ENCODE results near the gene ARMC5. TPM values are rescaled to one million over a fixed set of nuclear protein-coding genes. Genes with fewer than 3 reads are reported as not detected.
A peak's percentile ranks its signal among the peaks of the same experiment; 100 is the strongest.

The ARMC5 gene
- total RNA-seq, 4 donors from 2014 or later: 6.6 to 11.6 (median 9.1) TPM

DNA sequence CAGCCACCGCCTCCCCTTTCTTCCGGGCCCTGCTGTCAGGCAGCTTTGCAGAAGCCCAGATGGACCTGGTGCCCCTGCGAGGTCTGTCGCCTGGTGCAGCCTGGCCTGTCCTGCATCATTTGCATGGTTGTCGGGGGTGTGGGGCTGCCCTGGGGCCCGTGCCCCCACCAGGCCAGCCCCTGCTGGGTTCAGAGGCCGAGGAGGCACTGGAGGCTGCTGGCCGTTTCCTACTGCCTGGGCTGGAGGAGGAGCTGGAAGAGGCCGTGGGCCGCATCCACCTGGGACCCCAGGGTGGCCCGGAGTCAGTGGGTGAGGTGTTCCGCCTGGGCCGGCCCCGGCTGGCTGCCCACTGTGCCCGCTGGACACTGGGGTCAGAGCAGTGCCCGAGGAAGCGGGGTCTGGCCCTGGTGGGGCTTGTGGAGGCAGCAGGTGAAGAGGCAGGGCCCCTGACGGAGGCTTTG lies 7.1 kb downstream of the ARMC5 start:
- peaks cover 0 to 12% (median 7%) of the 10 kb centered on the region in 4 donors for H3K4me1 ChIP-seq
- H3K9me3 ChIP-seq: no peaks in the 10 kb centered on the region
- no peak overlapping the region for H3K27ac ChIP-seq
- TF ChIP-seq CTCF (IDR thresholded peaks at IDR 0.05): no peak
- no peak overlapping the region for H3K4me3 ChIP-seq
- WGBS, 2 donors: 89 to 94% methylated on average over 7 to 16 of the region's 18 CpGs
- H3K36me3 ChIP-seq: peaks cover 0 to 58% (median 0%) of the 10 kb centered on the region in 3 donors
- no peaks in the 10 kb centered on the region for H3K27me3 ChIP-seq
- DNase-seq (ENCODE audit: low spot score in 2 of 2): no peak

DNA sequence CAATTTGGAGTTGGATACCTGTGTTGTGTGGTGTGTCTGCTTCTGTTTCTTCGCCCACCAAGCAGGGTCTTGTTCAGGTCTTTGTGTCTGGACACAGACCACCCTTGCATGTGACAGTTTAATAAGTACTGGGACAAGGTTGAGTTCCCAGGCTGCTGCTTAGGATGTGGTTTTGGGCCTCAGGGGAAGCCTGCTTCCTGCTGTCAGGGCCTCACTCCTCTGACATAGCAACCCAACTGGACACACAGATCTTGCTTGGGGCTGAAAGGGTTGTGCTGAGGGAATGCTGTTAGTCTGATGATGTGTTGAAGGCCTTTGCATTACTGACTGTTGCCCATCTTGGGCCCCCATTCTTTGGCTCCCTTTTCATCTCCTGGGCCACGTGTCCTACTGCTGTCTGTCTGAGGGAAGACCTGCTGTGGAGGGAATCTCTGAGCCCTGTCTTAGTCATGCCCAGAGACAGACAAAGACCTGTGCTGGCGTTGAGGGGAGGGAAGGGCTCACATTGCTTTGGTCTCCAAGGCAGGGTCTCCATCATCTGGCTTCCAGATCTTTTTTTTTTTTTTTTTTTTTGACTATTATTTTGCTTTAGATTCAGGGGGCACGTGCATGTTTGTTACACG lies 8.0 kb downstream of the ARMC5 start:
- Histone ChIP-seq H3K9me3 (no peaks in the 10 kb centered on the region), H3K27me3 (no peaks in the 10 kb centered on the region), H3K4me3 (no peak overlapping the region), H3K4me1 (peaks cover 0 to 17% (median 12%) of the 10 kb centered on the region in 4 donors), H3K27ac (no peak overlapping the region), H3K36me3 (peaks cover 0 to 52% (median 0%) of the 10 kb centered on the region in 3 donors)
- no peak for DNase-seq (ENCODE audit: low spot score in 2 of 2)
- WGBS, 2 donors: 79 to 86% methylated on average over 5 of the region's 5 CpGs
- TF ChIP-seq POLR2A (IDR thresholded peaks at IDR 0.05) (no peak), CTCF (IDR thresholded peaks at IDR 0.05) (no peak), EP300 (IDR thresholded peaks at IDR 0.05) (no peak)

GRCh38 chr16:31467858-31468257 lies 8.6 kb downstream of the ARMC5 start:
- H3K4me1 ChIP-seq: peaks cover 0 to 22% (median 12%) of the 10 kb centered on the region in 4 donors
- no peak overlapping the region for H3K27ac ChIP-seq
- TF ChIP-seq EP300 (IDR thresholded peaks at IDR 0.05) (no peak), CTCF (IDR thresholded peaks at IDR 0.05) (no peak), POLR2A (IDR thresholded peaks at IDR 0.05) (no peak)
- no peak for DNase-seq (ENCODE audit: low spot score in 2 of 2)
- H3K36me3 ChIP-seq: peaks cover 0 to 46% (median 0%) of the 10 kb centered on the region in 3 donors
- H3K27me3 ChIP-seq: no peaks in the 10 kb centered on the region
- no peak overlapping the region for H3K4me3 ChIP-seq
- no peaks in the 10 kb centered on the region for H3K9me3 ChIP-seq
- 95 to 96% methylated on average over 5 of the region's 5 CpGs for WGBS, 2 donors

DNA sequence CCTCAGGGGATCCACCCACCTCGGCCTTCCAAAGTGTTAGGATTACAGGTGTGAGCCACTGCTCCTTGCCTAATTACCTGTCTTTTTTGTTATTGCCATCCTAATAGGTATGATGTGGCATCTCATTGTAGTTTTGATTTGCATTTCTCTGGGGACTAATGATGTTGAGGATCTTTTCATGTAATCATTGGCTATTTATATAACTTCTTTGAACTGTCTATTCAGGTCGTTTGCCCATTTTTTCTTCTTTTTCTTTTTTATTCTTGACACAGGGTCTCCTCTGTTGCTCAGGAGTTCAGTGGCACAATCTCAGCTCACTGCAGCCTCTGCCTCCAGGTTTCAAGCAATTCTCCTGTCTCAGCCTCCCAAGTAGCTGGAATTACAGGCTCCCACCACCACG lies 11.3 kb downstream of the ARMC5 start:
- Histone ChIP-seq H3K36me3 (peaks cover 0 to 43% (median under 1%) of the 10 kb centered on the region in 3 donors), H3K4me3 (no peak overlapping the region), H3K9me3 (no peaks in the 10 kb centered on the region), H3K27me3 (no peaks in the 10 kb centered on the region), H3K27ac (peak overlapping the region in 2 of 4 donors; percentile 97 to 98), H3K4me1 (peaks cover 0 to 37% (median 12%) of the 10 kb centered on the region in 4 donors)
- no peak for TF ChIP-seq CTCF (IDR thresholded peaks at IDR 0.05)
- TF ChIP-seq EP300 (IDR thresholded peaks at IDR 0.05): no peak
- TF ChIP-seq POLR2A (IDR thresholded peaks at IDR 0.05): no peak
- WGBS, 2 donors: 72 to 84% methylated on average over 3 of the region's 3 CpGs
- no peak for DNase-seq (ENCODE audit: low spot score in 2 of 2)

DNA sequence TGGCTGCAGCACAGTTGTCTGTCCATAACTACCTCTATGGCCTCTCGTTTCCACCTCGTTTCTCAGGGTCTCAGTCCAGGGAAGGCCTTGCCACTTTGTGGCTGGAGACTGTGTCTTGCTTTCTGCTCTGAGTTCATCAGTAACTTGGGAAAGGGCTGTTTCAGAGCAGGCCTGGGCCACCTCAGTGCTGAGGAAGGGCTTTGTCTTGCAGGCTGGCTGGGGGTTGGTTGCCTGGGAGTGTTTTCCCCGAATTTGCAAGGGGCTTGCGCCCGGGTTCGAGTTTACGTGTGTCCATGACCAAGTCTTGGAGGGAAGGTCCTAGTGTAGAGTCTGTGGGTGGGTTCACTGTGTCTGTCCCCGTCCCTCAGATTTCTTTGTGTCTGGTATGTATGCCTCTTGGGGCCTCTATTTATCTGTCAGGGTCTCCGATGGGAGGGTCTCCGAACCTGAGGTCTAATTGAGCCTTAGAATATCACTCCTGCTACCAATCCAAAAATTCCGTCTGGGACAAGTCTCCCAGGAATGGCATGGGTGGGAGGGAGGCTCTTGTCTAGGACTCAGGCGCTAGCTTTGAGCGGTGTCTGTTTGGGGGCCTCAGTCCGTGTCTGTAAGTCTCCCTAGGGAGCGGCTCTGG lies 12.1 kb downstream of the ARMC5 start:
- no peak for DNase-seq (ENCODE audit: low spot score in 2 of 2)
- TF ChIP-seq CTCF (IDR thresholded peaks at IDR 0.05): no peak
- TF ChIP-seq POLR2A (IDR thresholded peaks at IDR 0.05): no peak
- peak overlapping the region; percentile 88 to 98 (median 96) for H3K27ac ChIP-seq
- 23 to 24% methylated on average over 15 of the region's 15 CpGs for WGBS, 2 donors
- H3K4me3 ChIP-seq: peak overlapping the region; percentile 52 to 83 (median 65)
- H3K4me1 ChIP-seq: peaks cover 0 to 44% (median 12%) of the 10 kb centered on the region in 4 donors
- peaks cover 0 to 43% (median 4%) of the 10 kb centered on the region in 3 donors for H3K36me3 ChIP-seq
- no peaks in the 10 kb centered on the region for H3K9me3 ChIP-seq
- no peaks in the 10 kb centered on the region for H3K27me3 ChIP-seq
